GM12874 (cell line): ENCODE data around the gene PLAAT2.

Experiments used
- CTCF ChIP-seq: IDR thresholded peaks from 2 replicates; pipeline ENCODE4 v1.5.1; 2011; ENCODE audit warnings: low read depth, mild to moderate bottlenecking, control low read depth, low read length, moderate library complexity; ENCODE audit not compliant: insufficient read depth

Gene PLAAT2

GRCh38 chr11:63551091-63551888 is 11.9 kb downstream of the PLAAT2 start:
- TF ChIP-seq CTCF, result no peak

GRCh38 chr11:63549411-63549810 is 13.8 kb downstream of the PLAAT2 start:
- no peak for TF ChIP-seq CTCF

GRCh38 chr11:63548178-63548577 is 15.0 kb downstream of the PLAAT2 start:
- TF ChIP-seq CTCF, result no peak

- TF ChIP-seq CTCF, result no peak
These were observed 16.1 kb downstream of the PLAAT2 start for GRCh38 chr11:63547061-63547460.

GRCh38 chr11:63543711-63544110 is 19.5 kb downstream of the PLAAT2 start:
- TF ChIP-seq CTCF, result no peak

- no peak for TF ChIP-seq CTCF
These were observed 25.7 kb downstream of the PLAAT2 start for GRCh38 chr11:63537293-63538101.

- no peak for TF ChIP-seq CTCF
These were observed 26.4 kb downstream of the PLAAT2 start, which contains the start of gene PLAAT4 for GRCh38 chr11:63536669-63537292. Gene PLAAT4 (plus strand): TSS chr11:63536808. CDS start chr11:63536869, 61 bp downstream.
